ENCODE measurements around the gene SERP2. TPM values are rescaled to one million over a fixed set of nuclear protein-coding genes. Genes with fewer than 3 reads are reported as not detected.

The SERP2 gene
- total and polyA plus RNA-seq, 2 of the 13 experiments (the other 11 are each of a cell fraction or from before 2014, with no cell fraction given) = not detected

GRCh38 chr13:44436589-44437337, 63.1 kb downstream of the SERP2 start (continued):
- TF ChIP-seq REXO4 (CRISPR knock-in tag; IDR thresholded peaks at IDR 0.05; ENCODE audit: borderline replicate concordance) (no peak), ARNT (IDR thresholded peaks at IDR 0.05) (no peak), TEAD2 (CRISPR knock-in tag; IDR thresholded peaks at IDR 0.05) (no peak), PATZ1 (CRISPR knock-in tag; IDR thresholded peaks at IDR 0.05) (peak; percentile 77), MIER3 (CRISPR knock-in tag; IDR thresholded peaks at IDR 0.05; ENCODE audit: borderline replicate concordance) (no peak), PAX8 (CRISPR knock-in tag; IDR thresholded peaks at IDR 0.05; ENCODE audit: borderline replicate concordance) (0 out of 2 replicates have a peak, but pooled peaks have one; percentile 49), ZNF230 (CRISPR knock-in tag; IDR thresholded peaks at IDR 0.05) (no peak), ZNF17 (CRISPR knock-in tag; IDR thresholded peaks at IDR 0.05) (no peak), ZNF326 (CRISPR knock-in tag; IDR thresholded peaks at IDR 0.05; ENCODE audit: borderline replicate concordance) (no peak), RBFOX2 (IDR thresholded peaks at IDR 0.05; ENCODE audit: low read depth, low read length) (peak; percentile 76), SPEN (CRISPR knock-in tag; IDR thresholded peaks at IDR 0.05; ENCODE audit: low read depth) (no peak), SIX4 (CRISPR knock-in tag; IDR thresholded peaks at IDR 0.05) (peak; percentile 59; the same call in 1 of the 2 replicates), ZNF557 (CRISPR knock-in tag; IDR thresholded peaks at IDR 0.05) (no peak), SMAD3 (CRISPR knock-in tag; IDR thresholded peaks at IDR 0.05) (0 out of 2 replicates have a peak, but pooled peaks have one; percentile 11), BHLHE40 (IDR thresholded peaks at IDR 0.05; ENCODE audit: low read length) (peak; percentile 55; the same call in 1 of the 2 replicates), MAZ (IDR thresholded peaks at IDR 0.05; ENCODE audit: borderline replicate concordance, low read depth, low read length) (peak; percentile 79; the same call in 1 of the 2 replicates), MAZ (CRISPR knock-in tag; IDR thresholded peaks at IDR 0.05; ENCODE audit: low read depth) (no peak), HNRNPK (IDR thresholded peaks at IDR 0.05; ENCODE audit: low read depth, low read length, poor library complexity, severe bottlenecking) (peak; percentile 79), SNRNP70 (IDR thresholded peaks at IDR 0.05; ENCODE audit: low read depth, low read length) (no peak)
- TF ChIP-seq, protein P1, sequence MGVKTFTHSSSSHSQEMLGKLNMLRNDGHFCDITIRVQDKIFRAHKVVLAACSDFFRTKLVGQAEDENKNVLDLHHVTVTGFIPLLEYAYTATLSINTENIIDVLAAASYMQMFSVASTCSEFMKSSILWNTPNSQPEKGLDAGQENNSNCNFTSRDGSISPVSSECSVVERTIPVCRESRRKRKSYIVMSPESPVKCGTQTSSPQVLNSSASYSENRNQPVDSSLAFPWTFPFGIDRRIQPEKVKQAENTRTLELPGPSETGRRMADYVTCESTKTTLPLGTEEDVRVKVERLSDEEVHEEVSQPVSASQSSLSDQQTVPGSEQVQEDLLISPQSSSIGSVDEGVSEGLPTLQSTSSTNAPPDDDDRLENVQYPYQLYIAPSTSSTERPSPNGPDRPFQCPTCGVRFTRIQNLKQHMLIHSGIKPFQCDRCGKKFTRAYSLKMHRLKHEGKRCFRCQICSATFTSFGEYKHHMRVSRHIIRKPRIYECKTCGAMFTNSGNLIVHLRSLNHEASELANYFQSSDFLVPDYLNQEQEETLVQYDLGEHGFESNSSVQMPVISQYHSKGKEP (CRISPR knock-in tag; IDR thresholded peaks at IDR 0.05) = no peak
- TF ChIP-seq, protein P2, sequence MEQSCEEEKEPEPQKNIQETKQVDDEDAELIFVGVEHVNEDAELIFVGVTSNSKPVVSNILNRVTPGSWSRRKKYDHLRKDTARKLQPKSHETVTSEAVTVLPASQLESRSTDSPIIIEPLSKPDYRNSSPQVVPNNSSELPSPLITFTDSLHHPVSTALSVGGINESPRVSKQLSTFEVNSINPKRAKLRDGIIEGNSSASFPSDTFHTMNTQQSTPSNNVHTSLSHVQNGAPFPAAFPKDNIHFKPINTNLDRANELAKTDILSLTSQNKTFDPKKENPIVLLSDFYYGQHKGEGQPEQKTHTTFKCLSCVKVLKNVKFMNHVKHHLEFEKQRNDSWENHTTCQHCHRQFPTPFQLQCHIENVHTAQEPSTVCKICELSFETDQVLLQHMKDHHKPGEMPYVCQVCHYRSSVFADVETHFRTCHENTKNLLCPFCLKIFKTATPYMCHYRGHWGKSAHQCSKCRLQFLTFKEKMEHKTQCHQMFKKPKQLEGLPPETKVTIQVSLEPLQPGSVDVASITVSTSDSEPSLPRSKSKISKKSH (CRISPR knock-in tag; IDR thresholded peaks at IDR 0.05; ENCODE audit: borderline replicate concordance) = no peak
- TF ChIP-seq, protein P3, sequence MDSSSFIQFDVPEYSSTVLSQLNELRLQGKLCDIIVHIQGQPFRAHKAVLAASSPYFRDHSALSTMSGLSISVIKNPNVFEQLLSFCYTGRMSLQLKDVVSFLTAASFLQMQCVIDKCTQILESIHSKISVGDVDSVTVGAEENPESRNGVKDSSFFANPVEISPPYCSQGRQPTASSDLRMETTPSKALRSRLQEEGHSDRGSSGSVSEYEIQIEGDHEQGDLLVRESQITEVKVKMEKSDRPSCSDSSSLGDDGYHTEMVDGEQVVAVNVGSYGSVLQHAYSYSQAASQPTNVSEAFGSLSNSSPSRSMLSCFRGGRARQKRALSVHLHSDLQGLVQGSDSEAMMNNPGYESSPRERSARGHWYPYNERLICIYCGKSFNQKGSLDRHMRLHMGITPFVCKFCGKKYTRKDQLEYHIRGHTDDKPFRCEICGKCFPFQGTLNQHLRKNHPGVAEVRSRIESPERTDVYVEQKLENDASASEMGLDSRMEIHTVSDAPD (CRISPR knock-in tag; IDR thresholded peaks at IDR 0.05) = no peak

Measured in HepG2 (cell line).